Thyroid gland (tissue), 4 donors: ENCODE data around the gene LCN2.
"Not testable (repeated sequence)": the region's sequence is repeated elsewhere in the genome, so short reads cannot be mapped to it uniquely, and the experiment has no call there.

Source experiments
- CTCF ChIP-seq, 6 experiments: fragments of 200-600 bp in 3 of 6; fragments of 450-650 bp in 3 of 6; sonication (generic) in 3 of 6; IDR thresholded peaks; one replicate each; pipeline ENCODE4 v1.5.1; 2016 to 2019; ENCODE audit warnings: antibody characterized with exemption in 6 of 6, mild to moderate bottlenecking in 2 of 6, inconsistent platforms in 1 of 6, moderate library complexity in 1 of 6
- POLR2A ChIP-seq, 2 donors: fragments of 450-650 bp; IDR thresholded peaks; one replicate each; pipeline ENCODE4 v1.6.1; 2017; ENCODE audit warnings: antibody characterized with exemption in 2 of 2, mild to moderate bottlenecking in 2 of 2, moderate library complexity in 1 of 2

GRCh38 chr9:128132139-128132538 is 17.1 kb upstream of the LCN2 start:
- TF ChIP-seq POLR2A, CTCF (IDR thresholded peaks at IDR 0.05): not testable (repeated sequence)
